ENCODE measurements around the gene ZMAT5.

Gene ZMAT5

DNA sequence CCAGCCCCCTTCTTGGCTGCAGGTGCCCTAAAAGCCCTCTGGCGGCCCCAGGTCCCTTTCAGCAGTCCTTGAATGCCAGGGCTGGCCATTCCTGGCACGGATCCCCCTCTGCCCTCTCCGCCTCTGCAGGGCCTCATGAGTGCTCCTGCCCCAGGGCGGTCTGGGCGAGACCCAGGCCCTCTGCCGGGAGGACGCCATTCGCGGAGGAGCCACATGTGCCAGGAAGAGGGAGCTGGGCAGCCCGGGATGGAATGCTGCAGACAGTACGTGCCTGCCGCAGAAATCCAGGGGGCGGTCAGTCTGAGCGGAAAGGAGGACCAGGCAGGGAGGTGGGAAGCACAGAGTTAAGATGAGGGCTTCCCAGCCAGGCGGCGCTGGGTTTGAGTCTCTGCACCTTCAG lies 44.2 kb downstream of the ZMAT5 start:
- H3K27me3 ChIP-seq (ENCODE audit: insufficient read depth, low read length) = peaks cover 22% of the 10 kb centered on the region; the same call in 1 of the 2 replicates
- TF ChIP-seq, protein P1, sequence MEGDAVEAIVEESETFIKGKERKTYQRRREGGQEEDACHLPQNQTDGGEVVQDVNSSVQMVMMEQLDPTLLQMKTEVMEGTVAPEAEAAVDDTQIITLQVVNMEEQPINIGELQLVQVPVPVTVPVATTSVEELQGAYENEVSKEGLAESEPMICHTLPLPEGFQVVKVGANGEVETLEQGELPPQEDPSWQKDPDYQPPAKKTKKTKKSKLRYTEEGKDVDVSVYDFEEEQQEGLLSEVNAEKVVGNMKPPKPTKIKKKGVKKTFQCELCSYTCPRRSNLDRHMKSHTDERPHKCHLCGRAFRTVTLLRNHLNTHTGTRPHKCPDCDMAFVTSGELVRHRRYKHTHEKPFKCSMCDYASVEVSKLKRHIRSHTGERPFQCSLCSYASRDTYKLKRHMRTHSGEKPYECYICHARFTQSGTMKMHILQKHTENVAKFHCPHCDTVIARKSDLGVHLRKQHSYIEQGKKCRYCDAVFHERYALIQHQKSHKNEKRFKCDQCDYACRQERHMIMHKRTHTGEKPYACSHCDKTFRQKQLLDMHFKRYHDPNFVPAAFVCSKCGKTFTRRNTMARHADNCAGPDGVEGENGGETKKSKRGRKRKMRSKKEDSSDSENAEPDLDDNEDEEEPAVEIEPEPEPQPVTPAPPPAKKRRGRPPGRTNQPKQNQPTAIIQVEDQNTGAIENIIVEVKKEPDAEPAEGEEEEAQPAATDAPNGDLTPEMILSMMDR (IDR thresholded peaks at IDR 0.05; ENCODE audit: low read length) = no peak
- TF ChIP-seq EZH2 (IDR thresholded peaks at IDR 0.05; ENCODE audit: borderline replicate concordance, low read length) = no peak

DNA sequence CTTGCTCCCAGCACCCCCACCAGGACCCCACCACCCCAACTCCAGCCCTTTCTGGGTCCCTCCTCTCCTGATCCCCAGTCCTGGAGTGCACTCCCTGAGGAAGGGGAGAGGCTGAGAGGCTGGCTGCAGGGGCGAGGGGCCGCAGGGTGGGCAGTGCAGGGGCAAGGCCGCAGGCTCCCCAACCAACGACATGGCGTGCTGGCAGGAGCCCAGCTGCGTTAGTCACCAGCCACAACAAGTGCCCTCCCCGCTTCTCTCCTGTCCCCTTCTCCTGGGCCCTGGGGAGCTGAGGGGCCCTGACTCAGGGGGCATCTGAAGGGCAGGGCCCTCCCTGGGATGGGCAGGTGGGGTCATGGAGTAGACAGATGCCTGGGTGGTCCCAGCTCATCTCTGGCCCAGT lies 44.7 kb downstream of the ZMAT5 start:
- Histone ChIP-seq H3K36me3 (ENCODE audit: insufficient read depth, low read length) (no peaks in the 10 kb centered on the region), H3K4me3 (ENCODE audit: low read depth, low read length, poor library complexity, severe bottlenecking) (no peak overlapping the region), H2AFZ (ENCODE audit: low read length) (no peak overlapping the region), H3K4me2 (ENCODE audit: low read length) (no peak overlapping the region), H4K20me1 (ENCODE audit: insufficient read depth, low read length) (no peaks in the 10 kb centered on the region), H3K9me3 (ENCODE audit: low read length) (no peaks in the 10 kb centered on the region), H3K27me3 (ENCODE audit: insufficient read depth, low read length) (peaks cover 24% of the 10 kb centered on the region), H3F3A (ENCODE audit: insufficient read depth, low read length) (no peaks in the 10 kb centered on the region), H3K27ac (ENCODE audit: low read depth, low read length, poor library complexity, severe bottlenecking) (no peak overlapping the region), H3K9ac (ENCODE audit: low read length) (no peak overlapping the region), H3K4me1 (ENCODE audit: insufficient read depth, low read length, severe bottlenecking) (no peaks in the 10 kb centered on the region), H3K9me2 (ENCODE audit: low read depth, low read length) (no peaks in the 10 kb centered on the region), H3K79me2 (ENCODE audit: insufficient read depth, low read length) (no peaks in the 10 kb centered on the region)
- TF ChIP-seq EZH2 (IDR thresholded peaks at IDR 0.05; ENCODE audit: borderline replicate concordance, low read length) = no peak
- TF ChIP-seq, protein P1 (IDR thresholded peaks at IDR 0.05; ENCODE audit: low read length) = no peak

More for the DNA sequence above, 44.2 kb downstream of the ZMAT5 start:
- Histone ChIP-seq H3K9ac (ENCODE audit: low read length) (no peak overlapping the region), H3K36me3 (ENCODE audit: insufficient read depth, low read length) (no peaks in the 10 kb centered on the region), H3K4me3 (ENCODE audit: low read depth, low read length, poor library complexity, severe bottlenecking) (no peak overlapping the region), H3K79me2 (ENCODE audit: insufficient read depth, low read length) (no peaks in the 10 kb centered on the region), H3K4me1 (ENCODE audit: insufficient read depth, low read length, severe bottlenecking) (no peaks in the 10 kb centered on the region), H3K4me2 (ENCODE audit: low read length) (no peak overlapping the region), H2AFZ (ENCODE audit: low read length) (no peak overlapping the region), H3K9me3 (ENCODE audit: low read length) (no peaks in the 10 kb centered on the region), H3F3A (ENCODE audit: insufficient read depth, low read length) (no peaks in the 10 kb centered on the region), H3K27ac (ENCODE audit: low read depth, low read length, poor library complexity, severe bottlenecking) (no peak overlapping the region), H4K20me1 (ENCODE audit: insufficient read depth, low read length) (no peaks in the 10 kb centered on the region), H3K9me2 (ENCODE audit: low read depth, low read length) (no peaks in the 10 kb centered on the region)

DNA sequence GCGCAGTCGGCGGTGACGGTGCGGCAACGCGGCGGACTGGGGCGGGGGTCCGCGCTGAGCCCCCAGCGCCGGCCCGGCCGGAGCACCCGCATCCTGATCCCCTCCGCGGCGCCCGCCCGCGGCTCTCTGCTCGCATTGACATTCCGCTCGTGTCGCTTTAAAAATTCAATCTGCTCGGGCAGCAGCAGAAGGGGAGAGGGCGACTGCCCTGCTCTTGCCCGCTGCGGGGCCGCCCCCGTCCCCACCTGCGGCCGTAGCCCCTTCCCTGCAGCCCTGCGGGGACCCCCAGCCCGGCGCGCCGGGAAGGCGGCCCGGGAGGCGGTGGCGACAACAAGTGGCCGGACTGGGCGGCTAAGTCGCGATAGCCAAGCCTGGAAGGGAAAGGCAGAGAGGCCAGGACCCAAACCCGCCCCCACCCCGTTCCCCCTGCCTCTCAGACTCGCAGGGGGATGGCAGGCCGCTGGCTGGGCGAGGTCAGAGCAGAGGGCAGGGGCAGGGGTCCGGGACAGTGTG lies 45.9 kb downstream of the ZMAT5 start:
- Histone ChIP-seq H4K20me1 (ENCODE audit: insufficient read depth, low read length) (no peaks in the 10 kb centered on the region), H3K9me3 (ENCODE audit: low read length) (no peaks in the 10 kb centered on the region), H3K9me2 (ENCODE audit: low read depth, low read length) (no peaks in the 10 kb centered on the region), H3K4me1 (ENCODE audit: insufficient read depth, low read length, severe bottlenecking) (no peaks in the 10 kb centered on the region), H3K27me3 (ENCODE audit: insufficient read depth, low read length) (peaks cover 22% of the 10 kb centered on the region), H3K4me3 (ENCODE audit: low read depth, low read length, poor library complexity, severe bottlenecking) (no peak overlapping the region), H3K36me3 (ENCODE audit: insufficient read depth, low read length) (no peaks in the 10 kb centered on the region), H3K9ac (ENCODE audit: low read length) (no peak overlapping the region), H3K27ac (ENCODE audit: low read depth, low read length, poor library complexity, severe bottlenecking) (no peak overlapping the region), H3K4me2 (ENCODE audit: low read length) (no peak overlapping the region), H3F3A (ENCODE audit: insufficient read depth, low read length) (no peaks in the 10 kb centered on the region), H2AFZ (ENCODE audit: low read length) (no peak overlapping the region), H3K79me2 (ENCODE audit: insufficient read depth, low read length) (no peaks in the 10 kb centered on the region)
- TF ChIP-seq, protein P1 (IDR thresholded peaks at IDR 0.05; ENCODE audit: low read length) = no peak
- TF ChIP-seq EZH2 (IDR thresholded peaks at IDR 0.05; ENCODE audit: borderline replicate concordance, low read length) = no peak

Measured in OCI-LY1 (cell line).